ENCODE data around the gene MESP2.

The MESP2 gene

GRCh38 chr15:89803941-89804800 is 28.0 kb downstream of the MESP2 start:
- H3K9me3 Mint-ChIP-seq, result no peaks in the 10 kb centered on the region
- DNase-seq, result no peak
- no peak for ATAC-seq (replicated peaks)
- H3K4me3 Mint-ChIP-seq, result no peak overlapping the region
- peaks cover 6% of the 10 kb centered on the region for H3K36me3 Mint-ChIP-seq (ENCODE audit: insufficient read depth)
- peaks cover 26 to 55% of the 10 kb centered on the region in 2 donors for H3K27me3 Mint-ChIP-seq
- H3K4me1 Mint-ChIP-seq (ENCODE audit: low read depth in 2 of 2), result peaks cover 0 to 3% of the 10 kb centered on the region in 2 donors
- no peak overlapping the region for H3K27ac Mint-ChIP-seq

GRCh38 chr15:89805241-89806209 is 29.4 kb downstream of the MESP2 start:
- H3K4me3 Mint-ChIP-seq, result no peak overlapping the region
- DNase-seq (no peak), ATAC-seq (replicated peaks) (no peak)
- peaks cover 6% of the 10 kb centered on the region for H3K36me3 Mint-ChIP-seq (ENCODE audit: insufficient read depth)
- peaks cover 0 to 3% of the 10 kb centered on the region in 2 donors for H3K4me1 Mint-ChIP-seq (ENCODE audit: low read depth in 2 of 2)
- H3K27ac Mint-ChIP-seq, result no peak overlapping the region
- no peaks in the 10 kb centered on the region for H3K9me3 Mint-ChIP-seq
- H3K27me3 Mint-ChIP-seq, result peaks cover 19 to 53% of the 10 kb centered on the region in 2 donors

GRCh38 chr15:89806210-89806558 is 30.1 kb downstream of the MESP2 start:
- no peak for DNase-seq
- ATAC-seq (replicated peaks), result no peak
- Mint-ChIP-seq H3K4me1 (ENCODE audit: low read depth in 2 of 2) (peaks cover 0 to 3% of the 10 kb centered on the region in 2 donors), H3K27me3 (peaks cover 19 to 53% of the 10 kb centered on the region in 2 donors), H3K9me3 (no peaks in the 10 kb centered on the region), H3K4me3 (no peak overlapping the region), H3K27ac (no peak overlapping the region), H3K36me3 (ENCODE audit: insufficient read depth) (peaks cover 6% of the 10 kb centered on the region)

- Mint-ChIP-seq H3K4me1 (ENCODE audit: low read depth in 2 of 2) (peaks cover 0 to 3% of the 10 kb centered on the region in 2 donors), H3K9me3 (no peaks in the 10 kb centered on the region), H3K36me3 (ENCODE audit: insufficient read depth) (peaks cover 6% of the 10 kb centered on the region), H3K4me3 (no peak overlapping the region), H3K27ac (no peak overlapping the region), H3K27me3 (peaks cover 15 to 50% of the 10 kb centered on the region in 2 donors)
- ATAC-seq (replicated peaks) (no peak), DNase-seq (no peak)
Observed at GRCh38 chr15:89806559-89807550, 30.7 kb downstream of the MESP2 start.

- H3K27ac Mint-ChIP-seq, result no peak overlapping the region
- H3K9me3 Mint-ChIP-seq, result no peaks in the 10 kb centered on the region
- no peak for DNase-seq
- H3K27me3 Mint-ChIP-seq, result peaks cover 14 to 50% of the 10 kb centered on the region in 2 donors
- ATAC-seq (replicated peaks), result no peak
- no peak overlapping the region for H3K4me3 Mint-ChIP-seq
- no peaks in the 10 kb centered on the region for H3K4me1 Mint-ChIP-seq (ENCODE audit: low read depth in 2 of 2)
- H3K36me3 Mint-ChIP-seq (ENCODE audit: insufficient read depth), result peaks cover 6% of the 10 kb centered on the region
Observed at GRCh38 chr15:89807689-89808088, 31.6 kb downstream of the MESP2 start.

GRCh38 chr15:89808160-89808870 is 32.2 kb downstream of the MESP2 start:
- H3K9me3 Mint-ChIP-seq, result no peaks in the 10 kb centered on the region
- no peaks in the 10 kb centered on the region for H3K4me1 Mint-ChIP-seq (ENCODE audit: low read depth in 2 of 2)
- DNase-seq (no peak), ATAC-seq (replicated peaks) (no peak)
- no peak overlapping the region for H3K4me3 Mint-ChIP-seq
- H3K36me3 Mint-ChIP-seq (ENCODE audit: insufficient read depth), result peaks cover 6% of the 10 kb centered on the region
- H3K27ac Mint-ChIP-seq, result no peak overlapping the region
- peaks cover 11 to 52% of the 10 kb centered on the region in 2 donors for H3K27me3 Mint-ChIP-seq

GRCh38 chr15:89809093-89809786 is 33.1 kb downstream of the MESP2 start:
- no peak overlapping the region for H3K4me3 Mint-ChIP-seq

GRCh38 chr15:89809787-89810148 is 33.6 kb downstream of the MESP2 start:
- no peak for ATAC-seq (replicated peaks)
- Mint-ChIP-seq H3K4me1 (ENCODE audit: low read depth in 2 of 2) (peaks cover 0 to 3% of the 10 kb centered on the region in 2 donors), H3K36me3 (ENCODE audit: insufficient read depth) (peaks cover 6% of the 10 kb centered on the region), H3K27me3 (peaks cover 11 to 54% of the 10 kb centered on the region in 2 donors), H3K4me3 (no peak overlapping the region), H3K27ac (peak overlapping the region in 1 of 2 donors; percentile 10), H3K9me3 (no peaks in the 10 kb centered on the region)
- DNase-seq, result no peak

More at GRCh38 chr15:89809093-89809786, 33.1 kb downstream of the MESP2 start:
- DNase-seq (no peak), ATAC-seq (replicated peaks) (no peak)
- H3K27me3 Mint-ChIP-seq, result peaks cover 11 to 58% of the 10 kb centered on the region in 2 donors
- peak overlapping the region in 1 of 2 donors; percentile 10 for H3K27ac Mint-ChIP-seq
- H3K4me1 Mint-ChIP-seq (ENCODE audit: low read depth in 2 of 2), result peaks cover 0 to 3% of the 10 kb centered on the region in 2 donors
- peaks cover 6% of the 10 kb centered on the region for H3K36me3 Mint-ChIP-seq (ENCODE audit: insufficient read depth)
- no peaks in the 10 kb centered on the region for H3K9me3 Mint-ChIP-seq

GRCh38 chr15:89810837-89811236 is 34.7 kb downstream of the MESP2 start:
- no peaks in the 10 kb centered on the region for H3K9me3 Mint-ChIP-seq

GRCh38 chr15:89812011-89812846 is 36.1 kb downstream of the MESP2 start:
- Mint-ChIP-seq H3K4me1 (ENCODE audit: low read depth in 2 of 2) (peaks cover 4 to 8% of the 10 kb centered on the region in 2 donors), H3K36me3 (ENCODE audit: insufficient read depth) (peaks cover 3% of the 10 kb centered on the region), H3K9me3 (no peaks in the 10 kb centered on the region), H3K4me3 (no peak overlapping the region), H3K27ac (no peak overlapping the region), H3K27me3 (peaks cover 29 to 72% of the 10 kb centered on the region in 2 donors)
- no peak for DNase-seq
- ATAC-seq (replicated peaks), result no peak

More at GRCh38 chr15:89810837-89811236, 34.7 kb downstream of the MESP2 start:
- Mint-ChIP-seq H3K36me3 (ENCODE audit: insufficient read depth) (peaks cover 3% of the 10 kb centered on the region), H3K27me3 (peaks cover 20 to 58% of the 10 kb centered on the region in 2 donors), H3K4me3 (no peak overlapping the region), H3K27ac (no peak overlapping the region), H3K4me1 (ENCODE audit: low read depth in 2 of 2) (peaks cover 4 to 8% of the 10 kb centered on the region in 2 donors)
- no peak for DNase-seq
- ATAC-seq (replicated peaks), result no peak

- Mint-ChIP-seq H3K4me1 (ENCODE audit: low read depth in 2 of 2) (peaks cover 4 to 8% of the 10 kb centered on the region in 2 donors), H3K9me3 (no peaks in the 10 kb centered on the region), H3K27me3 (peaks cover 29 to 78% of the 10 kb centered on the region in 2 donors), H3K4me3 (no peak overlapping the region), H3K36me3 (ENCODE audit: insufficient read depth) (peaks cover 3% of the 10 kb centered on the region), H3K27ac (no peak overlapping the region)
- no peak for DNase-seq
- no peak for ATAC-seq (replicated peaks)
Observed at GRCh38 chr15:89812847-89813320, 36.8 kb downstream of the MESP2 start.
